Immature natural killer cell (primary cell): ENCODE data around the gene REM2. TPM values are rescaled to one million over a fixed set of nuclear protein-coding genes. Genes with fewer than 3 reads are reported as not detected.
"Not testable (repeated sequence)": the region's sequence is repeated elsewhere in the genome, so short reads cannot be mapped to it uniquely, and the experiment has no call there.

Source experiments
- DNase-seq, 3 donors: peaks; one replicate each; pipeline ENCODE4 v3.0.0; 2022; ENCODE audit warnings: mixed read lengths in 1 of 3
- H3K27ac Mint-ChIP-seq, 6 donors: one replicate each; pipeline ENCODE4 v1.8.0; 2020; ENCODE audit warnings: mixed read lengths in 6 of 6, mild to moderate bottlenecking in 5 of 6, inconsistent platforms in 4 of 6, moderate library complexity in 3 of 6
- H3K27me3 Mint-ChIP-seq, 3 donors: one replicate each; pipeline ENCODE4 v1.8.0; 2020 to 2021; ENCODE audit warnings: low read depth in 3 of 3, mild to moderate bottlenecking in 3 of 3, mixed read lengths in 3 of 3, moderate library complexity in 3 of 3, inconsistent platforms in 1 of 3
- H3K36me3 Mint-ChIP-seq, 3 donors: one replicate each; pipeline ENCODE4 v1.8.0; 2020; ENCODE audit warnings: mixed read lengths in 3 of 3, inconsistent platforms in 2 of 3, mild to moderate bottlenecking in 2 of 3
- H3K4me1 Mint-ChIP-seq, 2 donors: one replicate each; pipeline ENCODE4 v1.8.0; 2020; ENCODE audit warnings: inconsistent platforms in 2 of 2, mild to moderate bottlenecking in 2 of 2, mixed read lengths in 2 of 2, moderate library complexity in 1 of 2
- H3K4me3 Mint-ChIP-seq, 5 donors: one replicate each; pipeline ENCODE4 v1.8.0; 2020; ENCODE audit warnings: mild to moderate bottlenecking in 5 of 5, mixed read lengths in 5 of 5, inconsistent platforms in 3 of 5, moderate library complexity in 3 of 5
- H3K9me3 Mint-ChIP-seq, 6 donors: one replicate each; pipeline ENCODE4 v1.8.0; 2020; ENCODE audit warnings: mild to moderate bottlenecking in 6 of 6, mixed read lengths in 6 of 6, inconsistent platforms in 4 of 6, moderate library complexity in 3 of 6
- polyA plus RNA-seq, 3 donors: library from polyadenylated mRNA; unstranded; fragments of 300-500 nt; fragmentation: Illumina TruSeq; gene quantifications; one replicate each; pipeline ENCODE4 v1.2.3, GENCODE V29; 2021

The REM2 gene
- polyA plus RNA-seq, 3 donors from 2014 or later: 0.22 to 0.74 (median 0.66) TPM

DNA sequence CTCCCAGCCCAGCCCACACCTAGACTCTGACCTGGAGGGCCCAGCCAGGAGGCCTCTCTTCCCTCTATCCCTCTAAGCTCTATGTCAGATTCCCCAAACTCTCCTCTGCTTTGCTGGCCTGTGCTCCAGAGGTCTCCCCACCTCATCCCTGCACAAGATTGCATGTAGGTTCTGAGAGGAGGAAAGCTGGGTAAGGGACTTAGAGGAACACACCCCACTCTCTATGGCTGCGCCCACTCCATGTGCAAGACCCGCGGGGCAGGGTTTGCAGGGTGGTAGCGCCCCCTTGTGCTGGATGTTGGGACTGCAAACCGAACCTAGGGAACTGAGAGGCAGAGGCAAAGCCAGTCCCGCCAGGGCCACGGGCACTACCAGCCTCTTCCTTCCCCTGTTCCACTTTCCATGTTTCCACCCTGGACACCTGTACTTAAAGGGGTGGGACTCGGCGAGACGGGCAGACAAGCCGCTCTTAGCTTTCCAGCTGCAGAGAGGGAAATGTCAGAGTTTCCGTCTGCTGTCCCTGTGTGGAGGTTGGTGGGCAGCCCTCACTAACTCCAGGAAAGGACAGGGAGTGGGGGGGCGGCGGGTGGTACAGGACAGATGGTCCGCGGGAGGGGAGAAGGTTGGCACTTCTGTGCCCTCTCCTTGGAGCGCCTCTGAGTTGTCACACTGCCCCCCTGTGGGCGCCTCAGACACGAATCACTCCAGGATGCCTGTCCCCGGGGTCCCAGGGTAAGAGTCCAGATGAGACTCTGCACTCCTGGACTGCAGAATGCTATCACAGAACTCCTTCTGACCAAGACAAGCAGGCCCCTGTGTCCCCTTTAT, 29.9 kb upstream of the REM2 start:
- peak overlapping the region in 3 of 6 donors; percentile 22 to 62 (median 49) for H3K27ac Mint-ChIP-seq

DNA sequence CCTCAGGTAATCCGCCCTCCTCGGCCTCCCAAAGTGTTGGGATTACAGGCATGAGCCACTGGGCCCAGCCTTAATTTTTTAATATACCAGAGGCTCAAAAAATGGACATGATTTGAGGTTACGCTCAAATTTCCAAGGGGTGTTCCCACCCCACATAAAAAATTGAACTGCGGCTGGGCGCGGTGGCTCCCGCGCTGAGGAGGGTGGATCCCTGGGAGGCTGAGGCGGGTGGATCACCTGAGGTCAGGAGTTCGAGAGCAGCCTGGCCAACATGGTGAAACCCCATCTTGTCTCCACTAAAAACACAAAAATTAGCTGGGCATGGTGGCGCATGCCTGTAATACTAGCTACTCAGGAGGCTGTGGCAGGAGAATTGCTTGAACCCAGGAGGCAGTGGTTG, 28.7 kb upstream of the REM2 start:
- Mint-ChIP-seq H3K27me3 (peaks cover 16 to 21% (median 21%) of the 10 kb centered on the region in 3 donors), H3K4me1 (peaks cover 16 to 19% of the 10 kb centered on the region in 2 donors)
- H3K27ac Mint-ChIP-seq, H3K36me3 Mint-ChIP-seq, DNase-seq, H3K9me3 Mint-ChIP-seq, H3K4me3 Mint-ChIP-seq: not testable (repeated sequence)

More for the DNA sequence above, 29.9 kb upstream of the REM2 start:
- H3K4me3 Mint-ChIP-seq: peak overlapping the region; percentile 73 to 82 (median 82)
- H3K4me1 Mint-ChIP-seq: peaks cover 10 to 12% of the 10 kb centered on the region in 2 donors
- H3K9me3 Mint-ChIP-seq: peaks cover 0 to 4% (median 0%) of the 10 kb centered on the region in 6 donors
- H3K36me3 Mint-ChIP-seq: peaks cover 0 to 3% (median 0%) of the 10 kb centered on the region in 3 donors
- H3K27me3 Mint-ChIP-seq: peaks cover 10 to 20% (median 14%) of the 10 kb centered on the region in 3 donors
- peak; percentile 82 to 84 (median 82) for DNase-seq

DNA sequence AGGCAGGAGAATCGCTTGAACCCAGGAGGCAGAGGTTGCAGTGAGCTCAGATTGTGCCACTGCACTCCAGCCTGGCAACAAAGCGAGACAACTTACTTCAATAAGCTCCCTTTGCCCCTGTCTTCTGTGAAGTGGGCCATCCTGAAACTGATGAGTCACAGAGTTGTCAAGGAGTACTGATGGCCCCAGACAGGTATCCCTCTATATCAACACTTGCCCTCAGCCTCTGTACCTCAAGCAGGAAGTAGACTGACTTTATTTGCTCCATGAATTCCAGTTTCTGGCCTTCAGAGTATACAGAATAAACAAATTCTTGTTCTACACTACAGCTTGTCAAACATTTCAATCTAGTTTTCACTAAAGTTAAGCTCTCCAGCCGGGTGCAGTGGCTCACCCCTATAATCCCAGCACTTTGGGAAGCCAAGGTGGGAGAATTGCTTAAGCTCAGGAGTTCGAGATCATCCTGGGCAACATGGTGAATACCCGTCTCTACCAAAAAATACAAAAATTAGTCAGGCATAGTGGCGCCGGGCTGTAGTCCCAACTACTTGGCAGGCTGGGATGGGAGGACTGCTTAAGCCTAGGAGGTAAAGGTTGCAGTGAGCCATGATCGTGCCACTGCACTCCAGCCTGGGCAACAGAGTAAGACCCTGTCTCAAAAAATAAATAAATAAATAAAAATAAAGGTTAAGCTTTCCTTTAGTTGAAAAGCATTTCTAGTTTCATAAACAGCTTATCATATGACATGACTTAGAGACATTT, 27.9 kb upstream of the REM2 start:
- peaks cover 16 to 19% of the 10 kb centered on the region in 2 donors for H3K4me1 Mint-ChIP-seq
- H3K27ac Mint-ChIP-seq: no peak overlapping the region
- peaks cover 19 to 26% (median 20%) of the 10 kb centered on the region in 3 donors for H3K27me3 Mint-ChIP-seq
- H3K36me3 Mint-ChIP-seq: peaks cover 0 to 3% (median 0%) of the 10 kb centered on the region in 3 donors
- H3K9me3 Mint-ChIP-seq: peaks cover 0 to 4% (median 0%) of the 10 kb centered on the region in 6 donors
- peak overlapping the region in 2 of 5 donors; percentile 9 to 29 for H3K4me3 Mint-ChIP-seq
- no peak for DNase-seq

DNA sequence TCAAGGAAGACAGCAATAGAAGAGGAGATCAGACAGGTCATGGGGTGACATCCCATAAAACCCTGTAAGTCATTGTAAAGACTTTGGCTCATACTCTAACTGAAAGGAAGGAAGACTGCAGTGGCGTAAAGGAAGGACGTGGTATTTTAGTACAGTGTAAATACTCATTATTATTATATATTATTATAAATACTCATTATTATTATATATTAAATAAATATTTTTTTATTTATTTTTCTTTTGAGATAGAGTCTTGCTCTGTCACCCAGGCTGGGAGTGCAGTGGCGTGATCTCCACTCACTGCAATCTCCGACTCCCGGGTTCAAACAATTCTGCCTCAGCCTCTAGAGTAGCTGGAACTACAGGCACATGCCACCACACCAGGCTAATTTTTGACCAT, 26.6 kb upstream of the REM2 start:
- peaks cover 0 to 3% (median 0%) of the 10 kb centered on the region in 3 donors for H3K36me3 Mint-ChIP-seq
- peaks cover 19 to 25% (median 25%) of the 10 kb centered on the region in 3 donors for H3K27me3 Mint-ChIP-seq
- H3K4me1 Mint-ChIP-seq: peaks cover 15 to 19% of the 10 kb centered on the region in 2 donors
- H3K27ac Mint-ChIP-seq: no peak overlapping the region
- no peak overlapping the region for H3K4me3 Mint-ChIP-seq
- DNase-seq: no peak
- peaks cover 0 to 4% (median 0%) of the 10 kb centered on the region in 6 donors for H3K9me3 Mint-ChIP-seq

DNA sequence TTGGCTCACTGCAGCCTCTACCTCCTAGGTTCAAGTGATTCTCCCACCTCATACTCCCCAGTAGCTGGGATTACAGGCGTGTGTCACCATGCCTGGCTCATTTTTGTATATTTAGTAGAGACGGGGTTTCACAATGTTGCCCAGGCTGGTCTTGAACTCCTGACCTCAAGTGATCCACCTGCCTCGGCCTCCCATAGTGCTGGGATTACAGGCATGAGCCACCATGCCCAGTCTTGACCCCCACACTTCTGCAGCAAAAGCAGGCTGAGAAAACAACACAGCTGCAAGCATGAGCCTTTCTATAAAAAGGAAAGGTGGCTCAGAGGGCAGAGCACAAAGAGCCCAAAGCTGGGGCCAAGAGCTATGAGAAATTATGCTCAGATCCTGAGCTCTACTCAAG, 22.6 kb upstream of the REM2 start:
- Mint-ChIP-seq H3K27me3 (peaks cover 13 to 33% (median 31%) of the 10 kb centered on the region in 3 donors), H3K4me1 (peaks cover 8 to 12% of the 10 kb centered on the region in 2 donors)
- H3K4me3 Mint-ChIP-seq, DNase-seq, H3K9me3 Mint-ChIP-seq, H3K36me3 Mint-ChIP-seq, H3K27ac Mint-ChIP-seq: not testable (repeated sequence)

DNA sequence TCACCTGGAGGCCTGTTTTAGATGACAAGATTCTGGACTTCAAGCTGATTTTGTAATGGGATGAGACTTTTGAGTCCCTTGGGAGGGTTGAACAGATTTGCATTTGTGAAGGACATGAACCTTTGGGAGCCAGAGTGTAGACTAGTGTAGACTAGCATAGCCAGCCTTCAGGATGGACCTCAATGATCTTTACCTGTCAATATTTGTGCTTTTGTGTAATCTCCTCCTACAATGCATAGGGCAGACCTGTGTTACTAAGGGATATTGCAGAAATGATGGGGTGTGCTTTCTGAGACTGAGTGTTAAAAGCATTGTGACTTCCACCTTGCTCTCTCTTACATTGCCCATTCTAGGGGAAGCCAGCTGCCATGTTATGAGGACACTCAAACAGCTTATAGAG, 21.4 kb upstream of the REM2 start:
- Mint-ChIP-seq H3K27ac (no peak overlapping the region), H3K27me3 (peaks cover 13 to 34% (median 32%) of the 10 kb centered on the region in 3 donors), H3K9me3 (no peaks in the 10 kb centered on the region), H3K36me3 (peaks cover 0 to 4% (median 0%) of the 10 kb centered on the region in 3 donors), H3K4me3 (no peak overlapping the region), H3K4me1 (peaks cover 8 to 12% of the 10 kb centered on the region in 2 donors)
- DNase-seq: no peak

DNA sequence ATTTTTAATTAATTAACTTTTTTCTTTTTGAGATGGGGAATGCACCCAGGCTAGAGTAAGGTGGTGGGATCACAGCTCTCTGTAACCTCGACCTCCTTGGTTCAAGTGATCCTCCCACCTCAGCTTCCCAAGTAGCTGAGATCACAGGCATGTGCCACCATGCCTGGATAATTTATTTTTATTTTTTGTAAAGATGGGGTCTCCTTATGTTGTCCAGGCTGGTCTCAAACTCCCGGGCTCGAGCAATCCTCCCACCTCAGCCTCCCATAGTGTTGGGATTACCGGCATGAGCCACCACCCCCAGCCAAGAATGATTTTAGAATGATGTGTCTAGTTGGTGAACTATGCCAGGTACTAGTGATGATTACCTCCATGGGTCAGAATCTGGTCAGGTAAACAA, 18.0 kb upstream of the REM2 start:
- no peaks in the 10 kb centered on the region for H3K4me1 Mint-ChIP-seq
- no peak for DNase-seq
- no peak overlapping the region for H3K27ac Mint-ChIP-seq
- peaks cover 0 to 4% (median 0%) of the 10 kb centered on the region in 3 donors for H3K36me3 Mint-ChIP-seq
- H3K4me3 Mint-ChIP-seq: no peak overlapping the region
- H3K27me3 Mint-ChIP-seq: peaks cover 8 to 20% (median 20%) of the 10 kb centered on the region in 3 donors
- no peaks in the 10 kb centered on the region for H3K9me3 Mint-ChIP-seq

DNA sequence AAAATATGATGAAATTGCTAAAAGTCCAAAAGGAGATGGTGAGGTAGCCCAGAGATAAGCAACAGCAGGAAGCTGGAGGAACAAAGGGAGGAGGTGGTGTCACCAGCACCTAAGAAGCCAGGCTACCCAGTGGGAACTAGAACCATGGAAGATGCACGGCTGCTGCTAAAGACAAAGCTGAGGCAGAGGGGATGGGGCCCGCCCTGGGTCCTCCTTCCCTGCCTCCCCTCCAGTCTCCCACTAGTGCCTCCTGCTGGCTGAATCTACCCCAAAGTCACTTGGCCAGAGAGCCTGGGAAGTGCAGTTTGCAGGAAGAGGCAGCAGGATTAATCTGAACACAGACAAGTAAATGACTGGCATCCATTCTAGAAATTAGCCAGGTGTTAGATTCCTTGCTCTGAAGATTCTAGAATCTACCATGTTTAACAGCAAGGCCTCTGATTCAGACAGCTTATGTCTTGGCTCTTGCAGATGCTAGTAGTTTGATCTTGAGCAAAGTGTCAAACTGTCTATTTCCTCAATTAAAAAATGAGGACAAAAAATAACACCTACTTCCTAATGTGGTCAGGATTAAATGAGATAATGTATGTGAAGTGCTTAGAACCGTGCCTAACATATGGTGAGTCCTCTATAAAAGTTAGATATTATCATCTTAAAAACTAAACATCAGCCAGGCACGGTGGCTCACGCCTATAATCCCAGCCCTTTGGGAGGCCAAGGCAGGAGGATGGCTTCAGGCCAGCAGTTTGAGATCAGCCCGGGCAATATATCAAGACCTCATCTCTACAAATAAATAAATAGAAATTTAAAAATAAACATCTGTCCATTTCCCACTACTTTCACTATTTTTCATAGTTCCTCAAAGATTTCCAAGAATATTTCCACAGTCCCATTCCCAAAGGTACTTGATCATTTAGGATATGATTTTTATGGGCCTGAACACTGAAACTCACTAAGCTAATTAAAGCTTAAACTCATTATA, 17.3 kb upstream of the REM2 start:
- H3K4me1 Mint-ChIP-seq: peaks cover 4 to 5% of the 10 kb centered on the region in 2 donors
- H3K4me3 Mint-ChIP-seq: no peak overlapping the region
- H3K36me3 Mint-ChIP-seq: peaks cover 0 to 4% (median 0%) of the 10 kb centered on the region in 3 donors
- H3K9me3 Mint-ChIP-seq: no peaks in the 10 kb centered on the region
- no peak overlapping the region for H3K27ac Mint-ChIP-seq
- no peak for DNase-seq
- peaks cover 8 to 19% (median 17%) of the 10 kb centered on the region in 3 donors for H3K27me3 Mint-ChIP-seq

DNA sequence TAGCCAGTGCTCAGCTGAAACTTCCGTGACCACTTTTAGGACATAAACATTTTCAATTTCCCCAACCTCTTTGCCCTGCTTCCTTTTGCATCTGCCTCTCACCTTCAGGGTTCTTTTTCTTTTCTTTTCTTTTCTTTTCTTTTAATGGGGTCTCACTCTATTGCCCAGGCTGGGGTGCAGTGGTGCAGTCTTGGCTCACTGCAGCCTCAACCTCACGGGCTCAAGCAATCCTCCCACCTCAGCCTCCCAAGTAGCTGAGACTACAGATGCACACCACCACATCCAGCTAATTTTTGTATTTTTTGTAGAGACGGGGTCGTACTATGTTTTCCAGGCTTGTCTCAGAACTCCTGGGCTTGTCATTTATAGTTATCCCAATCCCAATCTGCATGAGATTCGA, 16.1 kb upstream of the REM2 start:
- no peak overlapping the region for H3K4me3 Mint-ChIP-seq
- peaks cover 4 to 13% (median 10%) of the 10 kb centered on the region in 3 donors for H3K27me3 Mint-ChIP-seq
- H3K36me3 Mint-ChIP-seq: peaks cover 0 to 4% (median 0%) of the 10 kb centered on the region in 3 donors
- H3K27ac Mint-ChIP-seq: no peak overlapping the region
- peaks cover 11 to 12% of the 10 kb centered on the region in 2 donors for H3K4me1 Mint-ChIP-seq
- no peaks in the 10 kb centered on the region for H3K9me3 Mint-ChIP-seq
- no peak for DNase-seq

DNA sequence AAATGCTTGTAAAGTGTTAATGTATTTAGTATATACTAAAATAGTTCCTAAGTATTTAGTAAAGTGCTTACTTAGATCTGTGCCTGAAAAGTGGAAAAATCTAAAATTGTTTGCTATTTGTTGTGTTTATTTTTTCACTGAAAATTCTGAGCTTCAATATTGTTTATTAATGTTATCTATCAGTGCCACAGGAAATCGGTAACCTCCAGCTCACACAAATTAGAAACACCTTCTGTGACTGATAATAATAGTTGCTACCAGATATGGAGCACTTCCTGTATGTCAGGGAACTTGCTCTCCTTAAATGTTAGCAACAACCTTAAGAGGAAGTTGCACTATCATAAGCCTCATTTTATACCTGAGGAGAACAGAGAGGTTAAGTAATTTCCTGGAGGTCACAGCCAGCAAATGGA, 12.2 kb upstream of the REM2 start:
- no peaks in the 10 kb centered on the region for H3K9me3 Mint-ChIP-seq
- peaks cover under 1 to 16% (median 10%) of the 10 kb centered on the region in 3 donors for H3K36me3 Mint-ChIP-seq
- peak overlapping the region; percentile 91 to 99 (median 96) for H3K4me3 Mint-ChIP-seq
- H3K27me3 Mint-ChIP-seq: peaks cover 2 to 3% (median 2%) of the 10 kb centered on the region in 3 donors
- H3K27ac Mint-ChIP-seq: peak overlapping the region; percentile 95 to 100 (median 98)
- H3K4me1 Mint-ChIP-seq: peaks cover 31 to 35% of the 10 kb centered on the region in 2 donors
- no peak for DNase-seq

DNA sequence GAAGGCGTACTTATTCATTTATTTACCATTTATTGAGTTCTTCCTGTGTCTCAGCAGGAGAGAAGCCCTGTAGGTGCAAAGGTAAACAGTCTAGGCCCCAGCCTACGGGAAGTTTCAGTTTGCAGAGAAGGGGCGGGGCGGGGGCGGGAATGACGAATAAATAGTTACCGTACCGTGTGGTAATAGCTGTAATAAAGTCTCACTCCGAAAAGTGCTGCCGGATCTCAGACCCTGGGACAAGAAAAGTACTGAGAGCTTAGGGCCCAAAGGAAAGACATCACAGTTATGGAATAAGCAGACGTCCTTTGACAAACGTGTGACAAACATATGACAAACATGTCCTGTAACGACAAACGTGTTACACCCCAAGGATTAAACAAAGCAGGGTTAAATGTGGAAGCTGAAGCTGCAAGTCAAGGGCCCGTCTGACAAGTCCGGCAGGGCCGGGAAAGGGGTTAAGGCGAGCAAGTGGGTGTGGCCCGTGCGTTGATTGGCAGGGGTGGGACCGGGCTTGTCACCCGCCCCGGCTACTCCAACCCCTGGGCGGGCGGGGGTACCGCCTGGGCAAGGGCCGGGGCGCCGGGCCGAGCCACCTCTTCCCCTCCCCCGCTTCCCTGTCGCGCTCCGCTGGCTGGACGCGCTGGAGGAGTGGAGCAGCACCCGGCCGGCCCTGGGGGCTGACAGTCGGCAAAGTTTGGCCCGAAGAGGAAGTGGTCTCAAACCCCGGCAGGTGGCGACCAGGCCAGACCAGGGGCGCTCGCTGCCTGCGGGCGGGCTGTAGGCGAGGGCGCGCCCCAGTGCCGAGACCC, 11.6 kb upstream of the REM2 start, which contains the start of gene LRP10:
Gene LRP10 (plus strand): TSS at position 517 of the 809 bp plus-strand sequence. CDS start 564 bp downstream, outside the sequence.
- H3K4me1 Mint-ChIP-seq: peaks cover 36 to 40% of the 10 kb centered on the region in 2 donors
- no peaks in the 10 kb centered on the region for H3K9me3 Mint-ChIP-seq
- peak within 1 kb of the TSS; percentile 91 to 99 (median 96) for H3K4me3 Mint-ChIP-seq
- H3K27me3 Mint-ChIP-seq: peaks cover 0 to 5% (median 2%) of the 10 kb centered on the region in 3 donors
- peak within 1 kb of the TSS; percentile 95 to 100 (median 98) for H3K27ac Mint-ChIP-seq
- peaks cover 3 to 22% (median 13%) of the 10 kb centered on the region in 3 donors for H3K36me3 Mint-ChIP-seq
- DNase-seq: peak; percentile 80 to 81 (median 81)
